H1 (cell line): ENCODE results near the gene ADAMTS15. TPM values are rescaled to one million over a fixed set of nuclear protein-coding genes. Genes with fewer than 3 reads are reported as not detected.

Source experiments
- CBX8 ChIP-seq: fragments of 300-800, 300-1000 bp; sonication (generic); IDR thresholded peaks from 2 replicates; pipeline ENCODE4 v1.7.1; 2016; ENCODE audit warnings: low read depth, low read length, borderline replicate concordance
- CHD1 ChIP-seq: IDR thresholded peaks from 2 replicates; pipeline ENCODE4 v1.6.1; 2012; ENCODE audit warnings: low read depth, low read length, improper control_type of control experiment
- GTF2F1 ChIP-seq: IDR thresholded peaks from 2 replicates; pipeline ENCODE4 v1.6.1; 2012; ENCODE audit warnings: low read depth, low read length, improper control_type of control experiment, borderline replicate concordance
- POLR2AphosphoS5 ChIP-seq: IDR thresholded peaks from 2 replicates; pipeline ENCODE4 v1.6.1; 2011; ENCODE audit warnings: low read depth, low read length
- POU5F1 ChIP-seq: IDR thresholded peaks from 2 replicates; pipeline ENCODE4 v1.6.1; 2011; ENCODE audit warnings: low read depth, mild to moderate bottlenecking, low read length, moderate library complexity
- RBBP5 ChIP-seq: IDR thresholded peaks from 2 replicates; pipeline ENCODE4 v1.7.1; 2012; ENCODE audit warnings: low read depth, mild to moderate bottlenecking, inconsistent platforms, low read length, moderate library complexity, borderline replicate concordance
- TAF7 ChIP-seq: optimal IDR thresholded peaks from 2 replicates; pipeline ENCODE3; 2011; ENCODE audit warnings: low read depth, mild to moderate bottlenecking, inconsistent platforms, low read length, moderate library complexity, borderline replicate concordance
- TBP ChIP-seq: IDR thresholded peaks from 2 replicates; pipeline ENCODE4 v1.6.1; 2011; ENCODE audit warnings: low read depth, low read length, improper control_type of control experiment
- TCF12 ChIP-seq: IDR thresholded peaks from 2 replicates; pipeline ENCODE4 v1.6.1; 2011; ENCODE audit warnings: low read depth, mild to moderate bottlenecking, low read length
- TEAD4 ChIP-seq: IDR thresholded peaks from 2 replicates; pipeline ENCODE4 v1.6.1; 2012; ENCODE audit warnings: low read depth, low read length, inconsistent platforms, mixed read lengths
- polyA plus RNA-seq, 7 experiments: library from polyadenylated mRNA; depleted of rRNA in 3 of 7; stranded (reverse) in 5 of 7; unstranded in 2 of 7; fragments of >200 nt in 5 of 7; fragments of 200-250 nt in 2 of 7; gene quantifications; 1 replicate in 5 of 7; 2 replicates in 1 of 7; 4 replicates in 1 of 7; pipeline versions ENCODE4 v1.2.1 to v1.2.3, GENCODE V29; 2011 to 2013; ENCODE audit warnings: missing spikeins in 2 of 7, mixed read lengths in 2 of 7
- total RNA-seq: library from RNA; stranded (reverse); fragmentation: NEBNext Ultra II Directional; extraction: Animal tissue kit (Norgen Biotek cat#: 25700); gene quantifications from 2 replicates; pipeline ENCODE4 v1.2.1, GENCODE V29; 2021

The ADAMTS15 gene
- total and polyA plus RNA-seq, 2 of the 8 experiments (the other 6 are each of a cell fraction or from before 2014, with no cell fraction given): 1.7 to 4.7 TPM

GRCh38 chr11:130442737-130443136 lies 5.7 kb upstream of the ADAMTS15 start (continued):
- TF ChIP-seq GTF2F1: no peak
- no peak for TF ChIP-seq POLR2AphosphoS5
- TF ChIP-seq CHD1: no peak
- no peak for TF ChIP-seq TCF12
- TF ChIP-seq RBBP5: no peak
- no peak for TF ChIP-seq TEAD4
- no peak for TF ChIP-seq CBX8
- no peak for TF ChIP-seq POU5F1
- no peak for TF ChIP-seq TBP
- no peak for TF ChIP-seq TAF7
